GM18858 (cell line): ENCODE results near the gene LRTM2.
"Not testable (repeated sequence)": the region's sequence is repeated elsewhere in the genome, so short reads cannot be mapped to it uniquely, and the experiment has no call there.

ENCODE experiments used
- ATAC-seq: cut with Tn5 transposase; IDR thresholded peaks from one replicate; pipeline ENCODE4 v1.9.1; 2021; ENCODE audit not compliant: unreplicated experiment

Gene LRTM2

DNA sequence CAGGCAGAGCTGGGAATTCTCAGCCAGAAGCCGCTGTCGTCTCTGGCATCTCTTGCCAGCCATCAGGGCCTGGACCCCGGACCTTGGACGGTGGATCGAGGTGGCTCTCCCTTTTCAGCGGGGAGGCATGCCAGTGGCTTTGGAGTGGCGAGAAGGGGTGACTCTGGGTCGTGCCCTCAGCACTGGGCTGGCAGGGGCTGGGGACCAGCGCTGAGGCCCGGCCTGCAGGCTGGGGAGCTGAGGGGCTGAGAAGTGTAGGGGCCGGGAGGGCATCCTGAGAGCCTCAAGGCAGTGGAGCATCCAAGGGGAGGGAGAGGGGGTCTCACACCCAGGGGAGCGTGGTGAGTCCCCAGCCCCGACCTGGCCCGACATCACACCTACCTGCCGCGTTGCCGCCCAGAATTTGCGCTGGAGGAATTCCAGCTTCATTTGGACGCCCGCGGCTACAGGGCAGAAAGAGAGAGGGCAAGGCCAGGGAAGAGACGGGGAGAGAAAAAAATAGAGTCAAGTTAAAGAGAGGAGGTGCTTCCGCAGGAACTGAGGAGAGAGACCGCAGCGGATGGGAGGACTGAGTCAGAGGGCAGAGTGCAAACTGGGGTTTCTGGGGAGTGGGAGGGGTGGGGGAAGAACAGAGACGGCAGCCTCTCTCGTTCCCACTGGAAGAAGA lies 9.0 kb upstream of the LRTM2 start:
- no peak for ATAC-seq

- ATAC-seq = no peak
These were observed 8.4 kb upstream of the LRTM2 start for GRCh38 chr12:1811948-1812291.

- ATAC-seq = no peak
These were observed 7.6 kb upstream of the LRTM2 start for GRCh38 chr12:1812650-1813302.

DNA sequence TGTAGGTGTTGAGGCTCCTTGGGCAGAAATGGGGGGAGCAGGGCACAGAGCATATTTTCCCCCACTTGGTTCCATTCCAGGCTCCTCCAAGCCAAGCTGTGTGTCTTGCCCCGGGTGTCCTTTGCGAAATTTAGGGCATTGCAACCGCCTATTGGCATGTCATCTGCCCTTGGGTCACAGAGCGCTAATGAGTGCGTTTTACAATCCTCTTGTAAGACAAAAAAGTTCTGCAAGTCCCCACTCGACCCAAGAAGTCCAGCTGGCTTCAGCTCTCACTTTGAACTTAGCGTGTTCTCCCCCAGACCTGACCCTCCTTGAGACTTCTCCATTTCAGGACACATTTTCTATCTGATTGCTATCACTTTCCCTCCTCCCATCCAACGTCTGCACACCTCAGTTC lies 6.1 kb upstream of the LRTM2 start:
- no peak for ATAC-seq

- no peak for ATAC-seq
These were observed 5.3 kb upstream of the LRTM2 start for GRCh38 chr12:1815108-1815507.

GRCh38 chr12:1815814-1816729 lies 4.3 kb upstream of the LRTM2 start:
- no peak for ATAC-seq

DNA sequence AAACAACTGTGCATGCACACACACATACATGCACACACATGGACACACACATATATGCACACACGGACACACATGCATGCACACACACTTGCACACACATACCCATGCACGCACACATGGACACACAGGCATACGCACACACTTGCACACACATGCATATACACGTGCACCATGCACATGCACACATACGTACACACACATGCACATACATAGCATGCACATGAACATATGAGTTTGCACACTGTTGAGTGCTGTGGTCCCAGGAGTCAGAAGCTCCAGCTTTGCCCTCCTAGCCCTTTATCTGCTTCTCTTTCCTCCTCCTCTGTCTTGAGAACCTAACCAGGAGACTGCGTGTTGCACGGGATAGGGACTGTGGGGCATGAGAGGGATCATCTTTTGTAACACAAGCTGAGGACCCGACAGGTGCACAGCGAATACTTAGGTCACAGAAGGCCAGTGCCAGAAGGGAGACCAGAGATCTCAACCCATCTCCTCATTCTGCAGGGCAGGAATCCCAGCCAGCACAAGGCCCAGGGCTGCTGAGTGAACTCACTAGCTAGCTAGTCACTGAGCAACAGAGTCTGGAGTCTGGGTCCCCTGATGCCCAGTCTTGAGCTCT lies 3.5 kb upstream of the LRTM2 start:
- ATAC-seq = no peak

DNA sequence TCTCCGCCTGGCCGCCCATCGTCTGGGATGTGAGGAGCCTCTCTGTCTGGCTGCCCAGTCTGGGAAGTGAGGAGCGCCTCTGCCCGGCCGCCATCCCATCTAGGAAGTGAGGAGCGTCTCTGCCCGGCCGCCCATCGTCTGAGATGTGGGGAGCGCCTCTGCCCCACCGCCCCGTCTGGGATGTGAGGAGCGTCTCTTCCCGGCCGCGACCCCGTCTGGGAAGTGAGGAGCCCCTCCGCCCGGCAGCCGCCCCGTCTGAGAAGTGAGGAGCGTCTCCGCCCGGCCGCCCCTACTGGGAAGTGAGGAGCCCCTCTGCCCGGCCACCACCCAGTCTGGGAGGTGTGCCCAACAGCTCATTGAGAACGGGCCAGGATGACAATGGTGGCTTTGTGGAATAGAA lies 2.4 kb upstream of the LRTM2 start:
- ATAC-seq = not testable (repeated sequence)

- no peak for ATAC-seq
These were observed 1.3 kb upstream of the LRTM2 start for GRCh38 chr12:1819050-1819449.

- no peak for ATAC-seq
These were observed 794 bp upstream of the LRTM2 start for GRCh38 chr12:1819571-1819970.

GRCh38 chr12:1820896-1821291 lies 529 bp downstream of the LRTM2 start:
- ATAC-seq = no peak

DNA sequence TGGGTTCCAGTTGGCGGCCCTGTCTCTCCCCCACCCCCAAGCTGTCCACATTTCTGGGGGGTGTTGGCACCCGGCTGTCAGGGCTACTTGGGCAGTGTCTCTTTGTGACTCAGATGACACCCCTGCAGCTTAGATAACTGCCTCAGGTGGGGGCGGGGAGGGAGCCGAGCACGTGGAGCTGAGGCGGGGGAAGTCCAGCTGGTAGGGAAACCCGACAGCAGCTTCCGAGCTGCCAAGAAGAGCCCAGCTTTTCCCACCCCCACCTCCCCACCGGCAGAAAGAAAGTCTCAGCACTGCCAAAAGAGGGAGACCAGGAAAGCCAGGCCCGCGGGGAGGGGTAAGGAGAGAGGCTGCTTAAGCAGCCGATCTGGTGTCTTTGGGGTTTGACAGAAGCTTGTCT lies 1.4 kb downstream of the LRTM2 start:
- ATAC-seq = no peak

DNA sequence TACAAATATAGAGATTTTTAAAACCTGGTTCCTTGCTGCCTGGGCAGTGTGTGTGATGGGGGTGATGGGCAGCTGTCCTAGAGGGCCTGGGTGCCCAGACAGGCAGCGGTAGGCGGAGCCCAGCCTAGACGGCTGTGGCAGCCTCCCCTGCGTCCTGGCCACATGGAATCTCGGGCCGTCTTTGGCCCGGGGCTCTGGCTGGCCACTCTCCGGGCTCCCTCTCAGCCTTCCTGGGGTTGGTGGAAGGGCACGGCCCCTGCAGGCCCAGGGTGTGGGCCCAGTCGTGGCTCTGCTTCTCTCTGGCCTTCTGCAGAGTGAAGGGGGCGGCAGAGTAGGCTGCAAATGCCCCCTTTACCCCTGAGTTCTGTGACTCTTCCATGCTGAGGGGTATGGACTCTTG lies 2.3 kb downstream of the LRTM2 start:
- no peak for ATAC-seq

- no peak for ATAC-seq
These were observed 2.9 kb downstream of the LRTM2 start for GRCh38 chr12:1823237-1823636.

GRCh38 chr12:1825382-1826102 lies 5.2 kb downstream of the LRTM2 start:
- no peak for ATAC-seq

DNA sequence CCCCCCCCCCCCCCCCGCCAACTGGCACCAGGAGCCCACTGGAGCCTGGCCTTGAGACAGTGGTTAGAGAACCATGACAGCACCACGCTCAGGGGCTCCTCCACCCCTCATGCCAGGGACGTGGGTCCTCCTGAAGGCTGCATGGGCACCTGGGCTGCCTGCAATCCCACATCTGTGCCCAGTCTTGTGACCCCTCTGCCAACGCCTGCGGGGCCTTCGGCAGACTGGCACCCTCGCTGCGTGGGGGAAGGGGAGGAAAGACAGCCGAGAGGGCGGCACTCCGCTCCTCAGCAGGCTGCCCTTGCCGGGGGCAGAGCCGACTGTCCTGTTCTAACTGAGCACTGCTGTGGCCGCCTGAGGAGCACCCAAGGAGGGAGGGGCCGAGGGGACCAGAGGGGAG lies 6.0 kb downstream of the LRTM2 start:
- ATAC-seq = no peak

DNA sequence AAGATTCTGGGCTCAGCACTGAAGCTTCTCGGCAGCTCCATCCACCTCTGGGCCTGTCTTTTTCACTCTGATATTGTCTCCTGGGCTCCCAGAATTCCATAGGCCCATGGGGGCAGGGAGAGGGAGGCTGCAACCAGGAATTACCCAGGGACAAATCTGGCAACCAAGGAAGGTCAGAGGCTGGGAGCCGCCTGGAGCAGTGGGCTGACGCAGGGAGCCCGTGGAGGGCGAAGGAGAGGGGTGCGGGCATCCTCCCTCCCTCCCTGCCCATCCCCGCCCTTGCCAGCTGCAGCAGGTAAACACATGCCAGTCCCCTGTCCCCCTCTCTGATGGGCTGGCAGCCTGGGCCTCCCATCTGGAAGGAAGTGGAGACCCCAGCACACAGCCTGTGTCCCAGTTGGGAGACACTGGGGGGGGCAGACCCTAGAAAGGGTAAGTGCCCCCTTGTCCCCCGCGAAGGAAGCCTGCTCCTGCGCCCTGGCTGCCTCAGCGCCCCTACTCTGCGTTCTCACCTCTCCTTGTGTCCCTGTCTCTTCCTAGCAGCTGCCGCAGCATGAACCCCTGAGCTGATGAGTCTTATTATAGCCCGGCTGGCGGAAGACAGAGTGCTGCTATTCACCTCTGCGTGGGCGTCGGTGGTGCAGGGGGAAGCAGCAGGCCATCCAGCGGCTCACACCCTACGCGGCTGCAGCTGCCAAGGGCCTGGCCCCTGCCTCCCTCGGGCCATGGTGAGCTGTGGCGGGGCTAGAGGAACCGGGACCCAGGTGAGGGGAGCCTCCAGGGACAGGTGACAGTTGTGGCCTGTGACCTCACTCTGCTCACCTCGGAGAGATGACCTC lies 6.7 kb downstream of the LRTM2 start:
- ATAC-seq = no peak

- no peak for ATAC-seq
These were observed 7.8 kb downstream of the LRTM2 start for GRCh38 chr12:1827826-1828805.

- ATAC-seq = no peak
These were observed 8.5 kb downstream of the LRTM2 start for GRCh38 chr12:1828856-1829255.
